HG02642 (cell line): ENCODE results near the gene TAMALIN.

Experiments used
- ATAC-seq: cut with Tn5 transposase; IDR thresholded peaks from one replicate; pipeline ENCODE4 v1.9.1; 2021; ENCODE audit warnings: mild to moderate bottlenecking; ENCODE audit not compliant: unreplicated experiment, poor library complexity

The TAMALIN gene

DNA sequence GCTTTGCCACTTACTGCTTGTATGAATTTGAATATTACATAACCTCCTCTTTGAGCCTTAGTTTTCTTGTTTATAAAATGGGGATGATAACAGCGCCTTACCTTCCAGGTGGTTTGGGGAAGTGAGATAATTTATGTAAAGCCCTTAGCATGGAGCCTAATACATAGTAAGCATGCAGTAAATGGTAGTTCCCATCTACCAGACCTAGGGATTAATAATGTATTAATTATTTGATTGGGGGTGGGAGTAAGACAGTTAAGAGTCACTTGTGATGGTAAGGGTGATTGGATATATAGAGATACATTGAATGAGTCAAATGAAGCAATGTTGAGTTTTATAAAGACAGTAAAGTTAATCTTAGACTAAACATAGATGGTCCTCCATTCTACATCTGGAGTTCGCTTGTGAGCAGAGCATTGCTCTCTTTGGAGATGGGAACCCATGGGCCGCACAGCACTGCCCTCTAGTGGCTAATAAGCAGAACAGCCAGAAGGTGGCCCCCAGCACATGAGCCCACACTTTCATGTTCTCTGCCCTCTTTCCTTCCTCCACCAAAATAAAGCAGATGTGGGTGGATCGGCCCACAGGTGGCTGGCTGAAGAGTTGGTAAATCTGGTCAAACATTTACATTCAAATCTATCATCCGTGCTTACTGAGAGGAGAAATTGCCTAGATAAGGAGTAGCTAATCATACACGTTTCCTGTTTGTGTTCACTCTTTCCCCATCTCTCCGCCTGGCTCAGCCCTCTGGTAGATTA lies 26.5 kb upstream of the TAMALIN start:
- ATAC-seq: peak; percentile 84

DNA sequence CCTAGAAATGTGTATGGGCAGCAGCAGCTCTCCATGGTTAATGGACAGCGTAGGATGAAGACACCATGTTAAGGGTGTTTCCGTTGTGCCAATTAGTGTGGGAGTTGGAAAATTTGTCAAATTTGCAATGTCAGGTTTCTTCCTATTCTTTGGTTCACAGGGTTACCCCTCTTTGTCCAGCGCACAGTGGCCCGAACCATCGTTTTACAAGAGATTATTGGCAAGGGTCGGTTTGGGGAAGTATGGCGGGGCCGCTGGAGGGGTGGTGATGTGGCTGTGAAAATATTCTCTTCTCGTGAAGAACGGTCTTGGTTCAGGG lies 26.0 kb upstream of the TAMALIN start:
- no peak for ATAC-seq

DNA sequence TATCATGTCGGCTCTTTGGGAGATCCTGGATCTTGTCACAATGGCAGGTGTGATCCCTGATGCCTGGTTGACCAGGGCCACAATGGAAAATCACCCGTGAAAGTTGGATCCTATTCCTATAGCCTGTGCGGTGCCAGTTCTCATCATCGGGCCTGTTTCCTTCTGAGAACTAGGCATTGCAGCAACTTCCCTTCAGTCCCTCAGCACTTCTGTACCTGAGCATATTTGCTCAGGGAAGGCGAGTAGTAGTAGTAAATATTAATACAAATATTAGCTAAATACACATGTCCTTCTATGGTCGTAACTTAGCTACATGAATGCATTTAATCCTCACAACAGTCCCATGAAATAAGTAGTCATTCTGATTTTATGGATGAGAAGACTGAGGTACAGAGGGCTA lies 22.1 kb upstream of the TAMALIN start:
- ATAC-seq: no peak

DNA sequence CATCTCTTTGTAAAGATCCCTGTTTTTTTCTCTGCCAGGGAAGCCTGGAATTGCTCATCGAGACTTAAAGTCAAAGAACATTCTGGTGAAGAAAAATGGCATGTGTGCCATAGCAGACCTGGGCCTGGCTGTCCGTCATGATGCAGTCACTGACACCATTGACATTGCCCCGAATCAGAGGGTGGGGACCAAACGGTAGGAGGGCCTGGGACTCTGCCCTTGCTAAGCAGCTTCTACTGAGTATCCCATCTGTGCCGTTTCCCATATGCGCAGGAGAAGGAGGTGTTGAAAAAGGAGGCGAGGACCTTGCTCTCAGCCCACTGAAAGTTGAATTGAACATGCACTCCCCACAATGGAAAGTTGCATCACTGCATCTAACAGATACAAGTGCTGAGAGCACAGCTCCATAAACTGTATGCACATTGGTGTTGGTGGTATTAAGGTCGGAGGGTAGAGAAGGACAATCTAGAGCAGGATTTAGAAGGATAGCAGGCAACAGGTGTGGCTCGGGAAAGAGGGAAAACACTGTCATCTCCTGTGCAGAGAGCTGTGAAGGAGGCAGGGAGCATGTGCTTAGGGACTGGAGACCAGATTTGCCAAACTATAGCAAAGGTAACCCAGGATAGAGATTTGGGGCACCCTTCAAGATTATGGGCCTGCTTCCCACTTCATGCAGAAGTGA lies 21.5 kb upstream of the TAMALIN start:
- ATAC-seq: no peak

DNA sequence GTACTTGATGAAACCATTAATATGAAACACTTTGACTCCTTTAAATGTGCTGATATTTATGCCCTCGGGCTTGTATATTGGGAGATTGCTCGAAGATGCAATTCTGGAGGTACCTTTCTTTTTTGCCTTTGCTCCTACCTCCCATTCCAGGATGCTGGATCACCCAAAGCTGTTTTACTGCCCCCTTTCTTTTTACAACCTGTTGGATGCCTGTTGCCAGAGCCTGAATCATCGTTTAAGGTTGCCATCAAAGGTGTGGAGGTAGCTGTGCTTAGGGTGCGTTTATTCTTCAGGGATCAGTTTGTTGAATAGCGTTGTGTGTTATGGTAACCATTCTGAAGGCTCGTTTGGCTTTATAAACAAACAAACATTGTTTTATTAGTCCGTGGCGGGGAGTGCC lies 19.9 kb upstream of the TAMALIN start:
- no peak for ATAC-seq

DNA sequence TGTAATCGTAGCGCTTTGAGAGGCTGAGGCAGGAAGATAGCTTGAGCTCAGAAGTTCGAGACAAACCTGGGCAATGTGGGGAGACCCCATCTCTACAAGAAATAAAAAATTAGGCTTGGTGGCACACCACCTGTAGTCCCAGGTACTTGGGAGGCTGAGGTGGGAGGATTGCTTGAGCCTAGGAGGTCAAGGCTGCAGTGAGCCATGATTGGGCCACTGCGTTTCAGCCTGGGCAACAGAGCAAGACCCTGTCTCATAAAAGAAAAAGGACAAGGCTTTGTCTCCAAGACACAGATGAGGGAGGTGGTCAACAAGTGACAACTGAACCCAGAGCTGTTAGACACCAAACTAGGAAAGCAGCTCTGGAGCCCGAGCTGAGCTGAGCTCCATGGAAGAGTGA lies 14.5 kb upstream of the TAMALIN start:
- no peak for ATAC-seq

DNA sequence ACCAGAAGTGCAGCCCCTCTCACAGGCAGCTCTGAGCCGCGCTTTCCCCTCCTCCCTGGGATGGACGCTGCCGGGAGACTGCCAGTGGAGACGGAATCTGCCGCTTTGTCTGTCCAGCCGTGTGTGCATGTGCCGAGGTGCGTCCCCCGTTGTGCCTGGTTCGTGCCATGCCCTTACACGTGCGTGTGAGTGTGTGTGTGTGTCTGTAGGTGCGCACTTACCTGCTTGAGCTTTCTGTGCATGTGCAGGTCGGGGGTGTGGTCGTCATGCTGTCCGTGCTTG lies 12.3 kb upstream of the TAMALIN start:
- ATAC-seq: no peak

DNA sequence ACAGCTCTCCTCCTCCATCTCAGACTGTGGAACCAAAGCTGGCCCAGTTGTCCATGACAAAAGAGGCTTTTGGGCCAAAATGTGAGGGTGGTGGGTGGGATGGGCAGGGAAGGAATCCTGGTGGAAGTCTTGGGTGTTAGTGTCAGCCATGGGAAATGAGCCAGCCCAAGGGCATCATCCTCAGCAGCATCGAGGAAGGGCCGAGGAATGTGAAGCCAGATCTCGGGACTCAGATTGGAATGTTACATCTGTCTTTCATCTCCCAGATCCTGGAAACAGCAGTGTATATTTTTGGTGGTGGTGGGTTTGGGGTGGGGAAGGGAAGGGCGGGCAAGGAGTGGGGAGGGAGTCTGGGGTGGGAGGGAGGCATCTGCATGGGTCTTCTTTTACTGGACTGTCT lies 11.8 kb upstream of the TAMALIN start:
- ATAC-seq: no peak

DNA sequence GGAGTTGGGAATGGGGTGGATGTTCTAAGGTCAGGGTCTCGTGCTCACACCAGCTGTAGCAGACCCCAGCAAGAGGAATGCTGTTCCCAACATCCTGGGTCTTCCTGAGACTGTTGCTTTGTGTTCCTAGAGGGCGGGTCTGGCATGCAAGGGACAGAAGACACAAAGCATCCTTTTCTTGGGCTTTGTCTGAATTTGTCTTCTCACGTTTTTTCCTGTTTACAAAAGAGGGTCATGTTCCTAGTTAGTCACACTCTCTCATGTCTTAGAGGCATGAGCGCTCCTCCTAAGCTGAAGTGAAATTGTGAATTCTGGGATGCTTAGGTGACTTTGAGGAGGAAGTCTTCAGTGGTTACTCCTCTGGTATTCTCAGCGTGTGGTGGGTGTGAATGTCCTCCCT lies 9.6 kb upstream of the TAMALIN start:
- ATAC-seq: no peak

DNA sequence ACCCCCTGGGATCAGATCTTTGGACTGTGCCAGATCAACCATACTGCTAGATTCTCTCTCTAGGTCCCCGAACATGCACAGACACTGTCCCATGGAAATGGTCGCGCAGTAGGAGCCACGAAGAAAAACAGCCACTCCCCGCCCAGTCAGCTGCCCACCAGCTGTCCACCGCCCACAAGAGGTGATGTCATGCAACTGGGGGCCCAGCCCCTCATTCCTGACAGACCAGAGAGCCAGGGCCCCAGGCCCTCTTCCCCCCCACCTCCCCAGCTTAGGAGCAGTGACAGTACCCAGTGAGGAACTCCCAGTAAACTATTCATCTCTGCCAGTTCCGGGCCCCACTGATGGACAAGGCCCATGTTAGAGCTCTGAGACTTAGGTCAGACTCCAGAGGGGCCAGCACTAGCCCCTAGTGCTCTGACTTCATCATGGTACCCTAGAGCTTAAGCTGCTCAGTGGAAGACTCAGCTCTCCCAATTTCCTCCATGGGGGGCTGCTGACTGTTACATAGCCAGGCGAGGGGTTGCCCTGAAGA lies 3.7 kb upstream of the TAMALIN start:
- no peak for ATAC-seq

DNA sequence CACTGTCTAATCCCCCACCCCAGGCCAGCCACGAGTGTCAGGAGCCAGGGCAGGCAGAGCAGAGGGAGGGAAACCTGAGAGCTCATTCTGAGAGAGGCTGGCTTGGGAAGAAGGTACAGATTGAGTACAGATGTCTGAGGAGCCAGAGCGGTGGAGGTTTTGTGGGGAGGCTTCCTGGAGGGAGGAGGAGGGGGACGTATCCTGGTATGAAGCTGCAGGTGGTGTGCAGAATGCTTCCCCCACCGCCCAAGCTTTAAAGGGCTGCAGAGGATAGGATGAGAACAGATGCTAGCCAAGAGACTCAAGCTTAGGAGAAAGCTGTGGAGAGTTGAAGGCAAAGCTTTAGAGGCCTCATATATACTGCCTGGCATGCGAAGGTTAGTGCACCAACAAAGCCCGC lies 3.2 kb upstream of the TAMALIN start:
- ATAC-seq: no peak

DNA sequence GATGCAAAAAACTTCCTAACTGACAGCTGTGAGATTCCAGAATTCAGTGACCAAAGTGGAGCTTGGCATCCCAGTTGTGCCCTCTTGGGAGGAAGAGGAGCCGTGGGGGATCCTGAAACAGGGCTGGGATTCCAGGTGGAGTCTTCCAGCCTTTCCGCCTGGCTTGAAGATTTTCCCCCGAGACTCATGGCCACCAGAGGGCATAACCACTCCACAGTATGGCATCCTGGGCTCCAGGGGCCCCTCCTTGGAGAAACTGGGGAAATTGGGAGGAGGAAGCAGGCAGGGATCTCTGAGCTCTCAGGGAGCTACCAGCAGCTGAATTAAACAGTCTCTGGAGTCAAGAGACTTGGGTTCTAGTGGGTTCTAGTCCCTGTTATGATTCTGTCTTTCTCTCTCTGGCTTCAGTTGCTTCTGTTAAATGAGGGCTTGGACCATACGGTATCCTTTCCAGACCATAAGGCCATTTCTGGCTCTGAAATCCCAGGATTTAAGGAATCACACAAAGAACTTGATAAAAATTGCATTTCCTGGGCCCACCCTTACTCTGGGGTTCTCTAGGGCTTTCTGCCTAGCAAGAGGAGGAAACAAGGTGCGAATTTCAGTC lies 2.6 kb upstream of the TAMALIN start:
- no peak for ATAC-seq

DNA sequence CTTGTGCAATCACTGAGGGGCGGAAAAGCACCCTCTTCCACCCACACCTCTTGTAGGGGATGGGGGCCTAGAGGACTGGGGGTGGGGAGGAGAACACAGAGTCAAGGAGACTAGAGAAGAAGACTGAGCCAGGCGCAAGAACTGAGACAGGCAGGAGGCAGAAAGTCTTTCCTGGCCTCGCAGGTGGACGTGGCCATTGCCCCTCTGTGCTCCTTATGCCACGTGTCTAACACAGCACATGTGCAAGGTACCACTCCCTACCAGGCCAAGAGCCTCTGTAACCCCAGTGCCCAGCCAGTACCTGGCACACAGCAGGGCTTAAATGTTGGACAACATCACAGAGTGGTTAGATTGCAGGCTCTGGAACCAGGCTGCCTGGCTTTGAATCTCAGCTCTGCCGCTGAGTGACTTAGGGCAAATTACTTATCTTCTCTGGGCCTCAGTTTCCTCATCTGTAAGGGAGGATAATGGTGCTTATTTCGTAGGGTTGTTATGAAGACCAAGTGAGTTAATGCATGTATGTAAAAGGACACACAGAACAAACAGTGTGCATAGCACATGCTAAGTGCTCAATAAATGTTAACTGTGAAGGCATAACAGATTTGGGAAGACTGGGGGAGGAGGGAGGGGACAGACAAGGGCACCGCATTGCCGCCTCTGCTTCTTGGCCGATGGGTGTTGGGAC lies 1.4 kb upstream of the TAMALIN start:
- ATAC-seq: no peak

DNA sequence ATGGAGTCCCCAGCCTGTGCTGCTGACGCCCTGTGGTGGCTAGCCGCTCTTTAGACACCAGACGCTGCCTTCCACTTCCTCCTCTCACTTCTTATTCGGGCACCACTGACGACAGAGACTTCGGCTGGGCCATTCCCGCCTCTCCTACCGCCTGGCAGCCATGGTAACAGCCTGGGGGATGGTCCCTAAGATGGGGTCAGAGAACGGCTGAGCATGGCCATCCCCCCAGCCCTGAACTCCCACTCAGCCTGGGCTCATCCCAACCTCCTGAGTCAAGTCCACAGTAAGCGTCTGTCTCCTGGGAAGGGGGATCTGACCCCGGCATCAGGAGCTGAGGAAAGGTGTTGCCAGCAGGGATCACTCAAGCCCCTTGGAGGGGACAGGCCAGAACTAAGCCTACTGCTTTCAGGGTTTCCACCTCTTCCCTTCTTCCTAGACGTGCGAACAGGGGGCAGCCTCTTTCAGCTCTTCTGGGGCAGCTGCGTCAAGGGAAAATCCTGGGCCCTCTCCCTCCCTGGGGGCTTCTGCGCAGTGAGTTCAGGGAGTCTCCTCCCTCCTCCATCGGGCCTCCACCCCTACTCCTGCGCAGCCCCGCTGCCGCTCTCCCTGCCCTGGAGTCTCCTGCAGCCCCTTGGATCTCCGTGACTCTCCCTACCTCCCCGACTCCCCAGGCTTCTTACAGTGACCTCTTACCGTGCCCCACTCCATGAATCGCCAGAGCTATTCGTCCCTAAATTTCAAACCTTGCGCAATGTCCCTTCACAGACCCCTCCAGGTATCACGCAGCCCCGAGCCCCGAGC lies 643 bp upstream of the TAMALIN start:
- ATAC-seq: peak; percentile 66

DNA sequence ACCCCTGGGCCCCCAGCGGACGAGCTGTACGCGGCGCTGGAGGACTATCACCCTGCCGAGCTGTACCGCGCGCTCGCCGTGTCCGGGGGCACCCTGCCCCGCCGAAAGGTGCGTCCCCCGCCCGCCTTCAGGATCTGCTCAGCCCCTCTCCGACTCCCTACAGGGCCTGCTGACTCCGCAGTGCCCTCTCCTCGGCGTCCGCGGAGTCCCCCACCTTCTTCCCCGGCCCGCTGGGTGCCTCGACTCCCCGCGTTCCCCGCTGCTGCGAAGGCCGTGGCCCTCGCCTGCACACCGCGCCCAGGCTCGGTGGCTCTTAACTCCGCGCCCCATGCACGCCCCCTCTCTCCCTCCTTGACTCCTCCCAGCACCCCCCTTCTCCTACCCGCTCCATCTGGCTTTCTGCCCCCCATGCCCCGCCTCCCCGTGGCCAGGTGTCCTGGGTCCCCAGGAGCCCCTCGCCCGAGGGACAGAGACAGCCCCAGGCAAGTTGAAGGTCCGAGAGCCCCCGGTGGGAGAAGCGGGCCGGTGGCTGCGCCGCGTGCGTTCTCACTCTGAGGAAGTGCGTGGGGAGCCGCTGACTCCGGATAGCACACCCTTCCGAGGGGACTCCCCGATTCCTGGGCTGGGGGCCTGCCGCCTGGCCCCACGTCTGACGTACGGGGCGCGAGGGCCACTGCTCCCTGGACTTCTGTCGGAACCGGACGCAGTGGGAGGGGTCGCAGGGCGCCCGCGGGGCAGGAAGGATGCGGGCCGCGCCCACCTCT lies 594 bp downstream of the TAMALIN start:
- no peak for ATAC-seq

DNA sequence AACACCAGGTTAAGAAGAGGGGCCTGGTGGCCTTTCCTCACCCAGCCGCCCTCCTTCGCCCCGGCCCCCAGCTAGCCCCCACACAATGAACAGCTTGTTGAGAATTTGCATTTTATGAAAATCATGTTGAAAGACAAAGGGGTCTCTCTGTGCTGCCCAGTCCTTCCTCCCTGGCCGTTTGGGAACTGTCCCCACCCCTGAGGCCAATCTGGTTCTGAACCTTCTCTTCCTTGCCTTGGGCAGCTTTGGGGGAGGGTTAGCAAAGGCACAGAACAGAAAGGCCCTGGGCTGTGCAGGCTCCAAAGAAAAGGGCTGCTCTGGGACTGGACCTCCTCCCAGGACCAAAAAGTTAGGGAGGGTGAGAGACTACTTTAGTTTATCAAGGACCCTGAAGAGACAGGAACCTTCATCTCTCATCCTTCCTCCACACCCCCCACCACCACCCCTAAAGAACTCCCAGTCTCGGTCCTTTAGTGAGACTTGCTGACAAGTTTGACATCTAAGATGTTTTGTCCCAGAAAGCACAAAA lies 1.3 kb downstream of the TAMALIN start:
- ATAC-seq: no peak

DNA sequence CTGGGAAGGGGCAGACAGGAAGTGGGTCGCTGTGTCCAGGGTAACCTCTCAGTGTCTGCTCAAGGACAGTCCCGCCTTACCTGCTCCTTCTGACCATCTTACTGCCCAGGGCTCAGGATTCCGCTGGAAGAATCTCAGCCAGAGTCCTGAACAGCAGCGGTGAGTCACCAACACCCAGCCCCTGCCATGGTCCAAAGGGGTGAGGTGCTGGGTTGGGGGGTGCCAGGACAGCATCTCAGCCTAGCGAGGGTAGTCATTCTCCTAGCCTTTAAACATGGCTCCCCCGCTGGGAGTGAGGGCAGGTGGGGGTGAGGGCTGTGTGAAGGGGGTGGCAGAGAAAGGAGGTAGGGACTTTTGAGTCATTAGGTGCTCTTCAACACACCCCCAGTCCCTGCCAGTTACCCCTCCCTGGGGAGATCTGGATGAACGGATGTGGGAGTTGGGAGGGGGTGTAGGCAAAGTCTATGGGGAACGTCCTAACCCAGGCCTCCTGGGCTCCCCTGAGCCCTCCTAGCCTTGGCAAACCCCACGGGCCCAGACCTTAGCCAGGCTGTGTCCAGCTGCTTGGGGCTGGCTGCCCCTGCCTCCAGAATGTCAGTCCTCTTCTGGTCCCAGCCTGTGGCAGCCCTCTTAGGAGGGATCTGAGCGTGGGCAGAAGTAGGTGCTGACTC lies 2.5 kb downstream of the TAMALIN start:
- ATAC-seq: no peak

DNA sequence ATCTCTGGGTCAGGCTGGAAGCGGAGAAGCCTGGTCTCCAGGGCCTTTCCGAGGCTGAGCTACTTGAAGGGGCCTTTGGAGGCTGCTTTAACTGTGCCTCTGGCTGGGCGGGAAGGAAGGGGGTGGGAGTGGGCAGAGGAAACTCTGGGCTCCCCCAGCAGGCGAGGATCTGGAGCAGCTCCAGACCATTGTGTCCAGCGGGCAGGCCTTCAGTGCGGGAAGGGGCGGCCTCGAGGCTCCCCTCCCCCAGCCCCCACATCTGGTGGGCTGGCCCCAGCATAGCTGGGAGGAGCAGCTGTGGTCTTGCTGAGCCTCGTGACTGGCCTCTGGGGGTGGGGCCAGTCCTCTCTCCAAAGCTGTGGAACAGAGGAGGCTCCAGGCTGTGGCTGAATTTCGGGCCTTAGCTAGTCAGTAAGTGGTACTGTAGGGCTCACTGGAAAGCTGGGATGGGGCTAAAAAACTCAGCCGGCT lies 3.4 kb downstream of the TAMALIN start:
- ATAC-seq: no peak
